Measurements from ENCODE around the gene RPTOR.

Gene RPTOR

GRCh38 chr17:80675438-80676095, 130.9 kb downstream of the RPTOR start:
- peaks cover 14% of the 10 kb centered on the region for H3K4me1 ChIP-seq (ENCODE audit: control insufficient read depth, insufficient read depth, low read length, poor library complexity, severe bottlenecking)
- no peaks in the 10 kb centered on the region for H3K27me3 ChIP-seq (replicated peaks; ENCODE audit: control insufficient read depth, insufficient read depth, low read length, poor library complexity, severe bottlenecking)
- H3K4me3 ChIP-seq (ENCODE audit: insufficient read depth, low read depth, low read length, poor library complexity, severe bottlenecking), result no peak overlapping the region
- no peaks in the 10 kb centered on the region for H3K36me3 ChIP-seq (ENCODE audit: control insufficient read depth, insufficient read depth, low read length)
- no peak overlapping the region for H3K27ac ChIP-seq (ENCODE audit: insufficient read depth, low read length, poor library complexity, severe bottlenecking)
- DNase-seq, result no peak
- no peaks in the 10 kb centered on the region for H3K9me3 ChIP-seq (ENCODE audit: control insufficient read depth, low read length)

DNA sequence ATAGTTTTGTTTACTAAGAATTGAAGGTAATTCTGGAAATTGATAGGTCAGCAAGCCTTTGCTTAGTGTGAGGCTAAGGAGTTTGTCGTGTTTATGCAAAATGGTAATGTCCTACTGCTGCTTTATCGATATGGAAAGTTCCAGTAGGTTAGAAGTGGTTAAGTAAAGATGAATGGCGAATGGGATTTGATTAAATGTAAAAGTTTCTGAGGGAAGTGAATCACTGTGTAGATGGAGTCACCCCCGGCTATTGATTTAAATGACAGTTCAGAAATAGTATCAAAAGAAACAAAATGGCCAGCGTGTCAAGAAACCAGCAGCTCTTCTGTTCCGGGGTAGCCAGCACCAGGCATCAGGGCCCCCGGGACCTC, 131.4 kb downstream of the RPTOR start:
- DNase-seq, result no peak
- Histone ChIP-seq H3K4me3 (ENCODE audit: insufficient read depth, low read depth, low read length, poor library complexity, severe bottlenecking) (no peak overlapping the region), H3K27me3 (replicated peaks; ENCODE audit: control insufficient read depth, insufficient read depth, low read length, poor library complexity, severe bottlenecking) (no peaks in the 10 kb centered on the region), H3K27ac (ENCODE audit: insufficient read depth, low read length, poor library complexity, severe bottlenecking) (no peak overlapping the region), H3K36me3 (ENCODE audit: control insufficient read depth, insufficient read depth, low read length) (no peaks in the 10 kb centered on the region), H3K9me3 (ENCODE audit: control insufficient read depth, low read length) (no peaks in the 10 kb centered on the region), H3K4me1 (ENCODE audit: control insufficient read depth, insufficient read depth, low read length, poor library complexity, severe bottlenecking) (peaks cover 14% of the 10 kb centered on the region)

GRCh38 chr17:80676564-80676963, 131.9 kb downstream of the RPTOR start:
- Histone ChIP-seq H3K9me3 (ENCODE audit: control insufficient read depth, low read length) (no peaks in the 10 kb centered on the region), H3K27me3 (replicated peaks; ENCODE audit: control insufficient read depth, insufficient read depth, low read length, poor library complexity, severe bottlenecking) (no peaks in the 10 kb centered on the region)

GRCh38 chr17:80677214-80677756, 132.6 kb downstream of the RPTOR start:
- no peaks in the 10 kb centered on the region for H3K27me3 ChIP-seq (replicated peaks; ENCODE audit: control insufficient read depth, insufficient read depth, low read length, poor library complexity, severe bottlenecking)
- H3K27ac ChIP-seq (ENCODE audit: insufficient read depth, low read length, poor library complexity, severe bottlenecking), result no peak overlapping the region
- H3K9me3 ChIP-seq (ENCODE audit: control insufficient read depth, low read length), result no peaks in the 10 kb centered on the region
- H3K36me3 ChIP-seq (ENCODE audit: control insufficient read depth, insufficient read depth, low read length), result no peaks in the 10 kb centered on the region
- DNase-seq, result no peak
- H3K4me3 ChIP-seq (ENCODE audit: insufficient read depth, low read depth, low read length, poor library complexity, severe bottlenecking), result no peak overlapping the region
- peaks cover 14% of the 10 kb centered on the region for H3K4me1 ChIP-seq (ENCODE audit: control insufficient read depth, insufficient read depth, low read length, poor library complexity, severe bottlenecking)

More at GRCh38 chr17:80676564-80676963, 131.9 kb downstream of the RPTOR start:
- DNase-seq, result no peak
- Histone ChIP-seq H3K36me3 (ENCODE audit: control insufficient read depth, insufficient read depth, low read length) (no peaks in the 10 kb centered on the region), H3K4me3 (ENCODE audit: insufficient read depth, low read depth, low read length, poor library complexity, severe bottlenecking) (no peak overlapping the region), H3K27ac (ENCODE audit: insufficient read depth, low read length, poor library complexity, severe bottlenecking) (no peak overlapping the region), H3K4me1 (ENCODE audit: control insufficient read depth, insufficient read depth, low read length, poor library complexity, severe bottlenecking) (peaks cover 14% of the 10 kb centered on the region)

- no peaks in the 10 kb centered on the region for H3K27me3 ChIP-seq (replicated peaks; ENCODE audit: control insufficient read depth, insufficient read depth, low read length, poor library complexity, severe bottlenecking)
- H3K4me3 ChIP-seq (ENCODE audit: insufficient read depth, low read depth, low read length, poor library complexity, severe bottlenecking), result no peak overlapping the region
- no peaks in the 10 kb centered on the region for H3K4me1 ChIP-seq (ENCODE audit: control insufficient read depth, insufficient read depth, low read length, poor library complexity, severe bottlenecking)
- no peak overlapping the region for H3K27ac ChIP-seq (ENCODE audit: insufficient read depth, low read length, poor library complexity, severe bottlenecking)
- no peak for DNase-seq
- no peaks in the 10 kb centered on the region for H3K9me3 ChIP-seq (ENCODE audit: control insufficient read depth, low read length)
- no peaks in the 10 kb centered on the region for H3K36me3 ChIP-seq (ENCODE audit: control insufficient read depth, insufficient read depth, low read length)
Measured at GRCh38 chr17:80679816-80680215, 135.2 kb downstream of the RPTOR start.

GRCh38 chr17:80681215-80681614, 136.6 kb downstream of the RPTOR start:
- no peak for DNase-seq
- H3K36me3 ChIP-seq (ENCODE audit: control insufficient read depth, insufficient read depth, low read length), result no peaks in the 10 kb centered on the region

GRCh38 chr17:80682372-80682771, 137.7 kb downstream of the RPTOR start:
- no peaks in the 10 kb centered on the region for H3K4me1 ChIP-seq (ENCODE audit: control insufficient read depth, insufficient read depth, low read length, poor library complexity, severe bottlenecking)
- H3K4me3 ChIP-seq (ENCODE audit: insufficient read depth, low read depth, low read length, poor library complexity, severe bottlenecking), result no peak overlapping the region
- H3K27ac ChIP-seq (ENCODE audit: insufficient read depth, low read length, poor library complexity, severe bottlenecking), result no peak overlapping the region
- H3K9me3 ChIP-seq (ENCODE audit: control insufficient read depth, low read length), result no peaks in the 10 kb centered on the region
- H3K27me3 ChIP-seq (replicated peaks; ENCODE audit: control insufficient read depth, insufficient read depth, low read length, poor library complexity, severe bottlenecking), result no peaks in the 10 kb centered on the region
- no peak for DNase-seq
- no peaks in the 10 kb centered on the region for H3K36me3 ChIP-seq (ENCODE audit: control insufficient read depth, insufficient read depth, low read length)

More at GRCh38 chr17:80681215-80681614, 136.6 kb downstream of the RPTOR start:
- H3K9me3 ChIP-seq (ENCODE audit: control insufficient read depth, low read length), result no peaks in the 10 kb centered on the region
- no peak overlapping the region for H3K27ac ChIP-seq (ENCODE audit: insufficient read depth, low read length, poor library complexity, severe bottlenecking)
- no peaks in the 10 kb centered on the region for H3K4me1 ChIP-seq (ENCODE audit: control insufficient read depth, insufficient read depth, low read length, poor library complexity, severe bottlenecking)
- H3K27me3 ChIP-seq (replicated peaks; ENCODE audit: control insufficient read depth, insufficient read depth, low read length, poor library complexity, severe bottlenecking), result no peaks in the 10 kb centered on the region
- no peak overlapping the region for H3K4me3 ChIP-seq (ENCODE audit: insufficient read depth, low read depth, low read length, poor library complexity, severe bottlenecking)

GRCh38 chr17:80683625-80684104, 139.0 kb downstream of the RPTOR start:
- DNase-seq, result no peak
- H3K27ac ChIP-seq (ENCODE audit: insufficient read depth, low read length, poor library complexity, severe bottlenecking), result no peak overlapping the region

DNA sequence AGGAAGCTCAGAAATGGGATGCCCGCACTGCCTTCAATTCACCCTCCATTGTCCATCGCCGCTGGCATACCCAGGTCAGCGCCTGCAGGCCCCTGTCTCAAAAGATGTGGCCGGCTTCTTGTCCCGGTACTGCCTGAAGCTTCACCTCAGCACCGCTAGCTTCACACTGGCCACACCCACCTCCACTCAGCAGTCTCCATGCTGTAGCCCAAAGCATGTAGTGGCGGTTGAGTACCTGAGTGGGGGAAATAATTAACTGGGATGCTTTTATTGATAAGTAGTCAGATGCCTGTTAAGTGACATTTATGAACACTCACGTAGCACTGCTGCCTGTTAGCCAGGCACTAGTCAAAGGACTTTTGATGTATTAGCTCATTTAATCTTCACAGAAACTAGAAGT, 143.2 kb downstream of the RPTOR start:
- H3K9me3 ChIP-seq (ENCODE audit: control insufficient read depth, low read length), result no peaks in the 10 kb centered on the region
- no peak overlapping the region for H3K27ac ChIP-seq (ENCODE audit: insufficient read depth, low read length, poor library complexity, severe bottlenecking)
- no peaks in the 10 kb centered on the region for H3K27me3 ChIP-seq (replicated peaks; ENCODE audit: control insufficient read depth, insufficient read depth, low read length, poor library complexity, severe bottlenecking)
- no peak for DNase-seq
- H3K4me3 ChIP-seq (ENCODE audit: insufficient read depth, low read depth, low read length, poor library complexity, severe bottlenecking), result no peak overlapping the region
- no peaks in the 10 kb centered on the region for H3K4me1 ChIP-seq (ENCODE audit: control insufficient read depth, insufficient read depth, low read length, poor library complexity, severe bottlenecking)
- no peaks in the 10 kb centered on the region for H3K36me3 ChIP-seq (ENCODE audit: control insufficient read depth, insufficient read depth, low read length)

More at GRCh38 chr17:80683625-80684104, 139.0 kb downstream of the RPTOR start:
- Histone ChIP-seq H3K4me3 (ENCODE audit: insufficient read depth, low read depth, low read length, poor library complexity, severe bottlenecking) (no peak overlapping the region), H3K27me3 (replicated peaks; ENCODE audit: control insufficient read depth, insufficient read depth, low read length, poor library complexity, severe bottlenecking) (no peaks in the 10 kb centered on the region), H3K9me3 (ENCODE audit: control insufficient read depth, low read length) (no peaks in the 10 kb centered on the region), H3K36me3 (ENCODE audit: control insufficient read depth, insufficient read depth, low read length) (no peaks in the 10 kb centered on the region), H3K4me1 (ENCODE audit: control insufficient read depth, insufficient read depth, low read length, poor library complexity, severe bottlenecking) (no peaks in the 10 kb centered on the region)

DNA sequence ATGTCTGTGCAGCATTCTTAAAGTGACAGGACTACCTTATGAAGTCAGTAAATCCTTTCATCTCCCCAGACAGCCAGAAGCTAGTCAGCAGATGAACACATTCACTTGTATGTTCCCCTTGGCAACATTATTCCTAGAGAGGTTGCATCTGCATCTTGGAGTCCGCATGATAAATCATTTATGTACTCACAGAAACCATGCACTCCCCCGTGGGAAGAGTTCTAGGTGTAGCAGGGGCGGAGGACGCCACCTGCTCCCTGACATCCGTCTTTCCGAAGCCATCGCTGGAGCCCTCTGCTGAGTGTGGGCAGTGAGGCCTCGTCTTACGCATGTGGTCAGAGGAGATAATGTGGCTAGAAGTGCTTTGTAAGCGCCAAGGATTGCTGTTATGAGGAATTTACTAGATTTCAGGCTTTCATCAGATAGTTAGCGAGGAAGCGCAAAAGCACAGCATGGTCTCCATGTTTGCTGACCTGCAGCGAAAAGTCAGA, 144.5 kb downstream of the RPTOR start:
- H3K27me3 ChIP-seq (replicated peaks; ENCODE audit: control insufficient read depth, insufficient read depth, low read length, poor library complexity, severe bottlenecking), result no peaks in the 10 kb centered on the region
- H3K4me3 ChIP-seq (ENCODE audit: insufficient read depth, low read depth, low read length, poor library complexity, severe bottlenecking), result no peak overlapping the region
- H3K9me3 ChIP-seq (ENCODE audit: control insufficient read depth, low read length), result no peaks in the 10 kb centered on the region
- DNase-seq, result no peak
- H3K27ac ChIP-seq (ENCODE audit: insufficient read depth, low read length, poor library complexity, severe bottlenecking), result no peak overlapping the region
- no peaks in the 10 kb centered on the region for H3K4me1 ChIP-seq (ENCODE audit: control insufficient read depth, insufficient read depth, low read length, poor library complexity, severe bottlenecking)
- no peaks in the 10 kb centered on the region for H3K36me3 ChIP-seq (ENCODE audit: control insufficient read depth, insufficient read depth, low read length)

All from effector memory CD4-positive, alpha-beta T cell (primary cell).